OCI-LY7 (cell line): ENCODE data around the gene IGSF11. TPM values are rescaled to one million over a fixed set of nuclear protein-coding genes. Genes with fewer than 3 reads are reported as not detected.
"Not testable (repeated sequence)": the region's sequence is repeated elsewhere in the genome, so short reads cannot be mapped to it uniquely, and the experiment has no call there.

Experiments
- BruUV-seq: library from RNA; stranded (reverse); fragments of 400-500 nt; replicated peaks from 2 replicates; lab custom pipeline; 2021; lab: Mats Ljungman, UMichigan
- CTCF ChIA-PET: fragments of 300-600 bp; sonication (Branson Sonifier 250); formaldehyde crosslinking; loops from one replicate; lab custom pipeline; 2022; ENCODE audit warnings: antibody characterized with exemption; ENCODE audit not compliant: unreplicated experiment; lab: Charles Lee
- POLR2A ChIA-PET: fragments of 300-600 bp; sonication (Branson Sonifier 250); formaldehyde crosslinking; loops from one replicate; lab custom pipeline; 2022; ENCODE audit warnings: antibody characterized with exemption; lab: Charles Lee
- DNase-seq: peaks from one replicate; pipeline ENCODE4 v3.0.0-alpha.2; 2015; ENCODE audit warnings: low spot score
- H2AFZ ChIP-seq: fragments of 200-600 bp; sonication (generic), shearing (Covaris generic); 2 replicates; pipeline ENCODE4 v1.6.1; 2014; ENCODE audit warnings: mild to moderate bottlenecking, antibody characterized with exemption, low read length, moderate library complexity
- H3K27ac ChIP-seq: fragments of 200-600 bp; sonication (generic); 2 replicates; pipeline ENCODE4 v1.5.1; 2014; ENCODE audit warnings: mixed run types, low read depth, mild to moderate bottlenecking, moderate library complexity, low read length, inconsistent platforms; ENCODE audit not compliant: poor library complexity, severe bottlenecking
- H3K36me3 ChIP-seq: fragments of 200-600 bp; sonication (generic); 2 replicates; pipeline ENCODE4 v1.6.1; 2014; ENCODE audit warnings: mild to moderate bottlenecking, antibody characterized with exemption, low read length, moderate library complexity, mixed read lengths; ENCODE audit not compliant: insufficient read depth
- H3K4me1 ChIP-seq: fragments of 200-600 bp; sonication (generic); 2 replicates; pipeline ENCODE4 v1.5.1; 2014; ENCODE audit warnings: mild to moderate bottlenecking, low read length; ENCODE audit not compliant: insufficient read depth, poor library complexity, severe bottlenecking
- H3K4me2 ChIP-seq: fragments of 200-600 bp; sonication (generic); 2 replicates; pipeline ENCODE4 v1.6.1; 2014; ENCODE audit warnings: mild to moderate bottlenecking, low read length
- H3K4me3 ChIP-seq: fragments of 200-600 bp; sonication (generic); 2 replicates; pipeline ENCODE4 v1.5.1; 2014; ENCODE audit warnings: mild to moderate bottlenecking, low read depth, low read length; ENCODE audit not compliant: poor library complexity, severe bottlenecking
- H3K79me2 ChIP-seq: fragments of 200-600 bp; sonication (generic); 2 replicates; pipeline ENCODE4 v1.6.1; 2016; ENCODE audit warnings: low read depth, mild to moderate bottlenecking, low read length, moderate library complexity, mixed read lengths; ENCODE audit not compliant: insufficient read depth
- H3K9me2 ChIP-seq: fragments of 200-600 bp; sonication (generic); 2 replicates; pipeline ENCODE4 v1.6.1; 2016; ENCODE audit warnings: mild to moderate bottlenecking, low read length, mixed read lengths; ENCODE audit not compliant: insufficient read depth
- H3K9me3 ChIP-seq: fragments of 200-600 bp; sonication (generic); 2 replicates; pipeline ENCODE4 v1.6.1; 2014; ENCODE audit warnings: mild to moderate bottlenecking, mixed run types, low read length, mixed read lengths
- H4K20me1 ChIP-seq: fragments of 200-600 bp; sonication (generic); 2 replicates; pipeline ENCODE4 v1.6.1; 2014; ENCODE audit warnings: mild to moderate bottlenecking, antibody characterized with exemption, low read length, moderate library complexity, mixed read lengths; ENCODE audit not compliant: insufficient read depth
- CTCF ChIP-seq: fragments of 200-600 bp; sonication (generic); conservative IDR thresholded peaks from 2 replicates; pipeline ENCODE4 v1.5.1; 2014; ENCODE audit warnings: mild to moderate bottlenecking, antibody characterized with exemption, low read length, moderate library complexity, mixed read lengths
- EZH2phosphoT487 ChIP-seq: fragments of 200-600 bp; sonication (generic); IDR thresholded peaks from 2 replicates; pipeline ENCODE4 v1.6.1; 2018; ENCODE audit warnings: low read depth, borderline replicate concordance, mild to moderate bottlenecking, mixed run types, antibody characterized with exemption, low read length, moderate library complexity, mixed read lengths
- intact Hi-C: fragments of 100-400 bp; cut with micrococcal nuclease; formaldehyde crosslinking; loops from one replicate; pipeline ENCODE4 v1.10.0; 2022; ENCODE audit not compliant: unreplicated experiment
- total RNA-seq, 2 experiments: library from RNA; depleted of rRNA in 1 of 2; stranded (reverse); fragments of >200 nt in 1 of 2; shearing (Covaris generic) in 1 of 2; gene quantifications; 2 replicates each; pipeline ENCODE4 v1.2.3, GENCODE V29; 2014 to 2022

IGSF11 gene
- total RNA-seq, 2 experiments from 2014 or later: not detected

- ChIA-PET CTCF (no interaction called here), POLR2A (no interaction called here)
- Histone ChIP-seq H3K4me1 (no peaks in the 10 kb centered on the region), H3K9me2 (no peaks in the 10 kb centered on the region), H3K9me3 (no peaks in the 10 kb centered on the region), H3K4me3 (no peak overlapping the region), H2AFZ (no peak overlapping the region), H3K27ac (no peak overlapping the region), H3K36me3 (no peaks in the 10 kb centered on the region), H3K79me2 (no peaks in the 10 kb centered on the region), H4K20me1 (no peaks in the 10 kb centered on the region), H3K4me2 (no peak overlapping the region)
- DNase-seq: no peak
- intact Hi-C loops: no loop called here
- TF ChIP-seq CTCF (no peak), EZH2phosphoT487 (no peak)
- no TSS peak for BruUV-seq
Measured at GRCh38 chr3:118859950-118860349, 174.7 kb downstream of the IGSF11 start.

GRCh38 chr3:118851466-118852193 is 183.0 kb downstream of the IGSF11 start:
- DNase-seq, H4K20me1 ChIP-seq, H2AFZ ChIP-seq, H3K4me1 ChIP-seq, H3K9me3 ChIP-seq, CTCF ChIA-PET, H3K27ac ChIP-seq, H3K4me2 ChIP-seq, H3K36me3 ChIP-seq, intact Hi-C loops, BruUV-seq, H3K79me2 ChIP-seq, H3K4me3 ChIP-seq, H3K9me2 ChIP-seq, POLR2A ChIA-PET: not testable (repeated sequence)

DNA sequence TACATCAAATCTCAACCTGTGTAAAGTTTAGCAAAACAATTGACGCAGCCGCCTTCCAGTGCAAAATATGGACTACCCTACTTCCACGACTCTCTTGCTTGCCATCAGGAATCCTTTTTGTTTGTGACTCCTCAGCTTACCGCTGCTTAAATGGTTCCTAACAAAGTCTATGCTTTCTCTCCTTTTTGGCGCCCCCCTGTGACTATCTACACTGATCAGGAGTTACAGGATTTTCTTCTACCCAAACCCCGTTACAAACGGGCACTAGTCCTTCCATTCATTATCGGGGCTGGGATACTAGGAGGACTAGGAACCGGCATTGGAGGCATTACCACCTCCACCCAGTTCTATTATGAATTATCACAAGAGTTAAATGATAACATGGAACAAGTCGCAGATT is 184.0 kb downstream of the IGSF11 start:
- TF ChIP-seq CTCF (no peak), EZH2phosphoT487 (no peak)
- ChIA-PET POLR2A (no interaction called here), CTCF (no interaction called here)
- Histone ChIP-seq H3K9me2 (no peaks in the 10 kb centered on the region), H3K9me3 (no peaks in the 10 kb centered on the region), H3K79me2 (no peaks in the 10 kb centered on the region), H3K4me1 (no peaks in the 10 kb centered on the region), H3K27ac (no peak overlapping the region), H2AFZ (no peak overlapping the region), H3K36me3 (no peaks in the 10 kb centered on the region), H3K4me2 (no peak overlapping the region), H3K4me3 (no peak overlapping the region), H4K20me1 (no peaks in the 10 kb centered on the region)
- DNase-seq: no peak
- intact Hi-C loops: no loop called here
- BruUV-seq: no TSS peak

Other genes starting within 250 kb of the IGSF11 start
- not detected in 2 replicates for gene TEX55, start 111.3 kb upstream of the IGSF11 start, total RNA-seq (2014; rRNA removed; shearing (Covaris generic))
- gene TEX55, start 111.3 kb upstream of the IGSF11 start, total RNA-seq (2022): not detected in 2 replicates
- not detected in 2 replicates for gene UPK1B, start 138.8 kb upstream of the IGSF11 start, total RNA-seq (2014; rRNA removed; shearing (Covaris generic))
- gene UPK1B, start 138.8 kb upstream of the IGSF11 start, total RNA-seq (2022): not detected in 2 replicates
- 17.3 and 20.3 TPM in 2 replicates for gene B4GALT4, start 206.0 kb upstream of the IGSF11 start, total RNA-seq (2014; rRNA removed; shearing (Covaris generic))
- gene B4GALT4, start 206.0 kb upstream of the IGSF11 start, total RNA-seq (2022): 16.6 and 18.5 TPM in 2 replicates